Lower lobe of right lung (tissue), 2 donors: ENCODE measurements around the gene NTRK2. TPM values are rescaled to one million over a fixed set of nuclear protein-coding genes. Genes with fewer than 3 reads are reported as not detected.

Experiments used
- ATAC-seq, 2 donors: fragments of 200-7000 bp; cut with Tn5 transposase; one replicate each; pipeline ENCODE4 v1.9.1; 2020 to 2022; ENCODE audit warnings: mild to moderate bottlenecking in 2 of 2, moderate library complexity in 2 of 2
- DNase-seq: peaks from one replicate; pipeline ENCODE4 v3.0.0-alpha.2; 2020
- H3K27ac ChIP-seq: fragments of 200-600 bp; one replicate; pipeline ENCODE4 v1.8.0; 2022
- H3K27me3 ChIP-seq: fragments of 200-600 bp; one replicate; pipeline ENCODE4 v1.8.0; 2022; ENCODE audit warnings: low read depth
- H3K36me3 ChIP-seq: fragments of 200-600 bp; one replicate; pipeline ENCODE4 v1.8.0; 2022; ENCODE audit warnings: mild to moderate bottlenecking
- H3K4me1 ChIP-seq: fragments of 200-600 bp; one replicate; pipeline ENCODE4 v1.8.0; 2022
- H3K4me3 ChIP-seq: fragments of 200-600 bp; one replicate; pipeline ENCODE4 v1.8.0; 2022; ENCODE audit warnings: mild to moderate bottlenecking
- H3K9me3 ChIP-seq: fragments of 200-600 bp; one replicate; pipeline ENCODE4 v1.8.0; 2022
- CTCF ChIP-seq: fragments of 200-600 bp; IDR thresholded peaks from one replicate; pipeline ENCODE4 v1.8.0; 2022; ENCODE audit warnings: antibody characterized with exemption, mild to moderate bottlenecking
- intact Hi-C: fragments of 100-400 bp; cut with DNase I; formaldehyde crosslinking; loops from one replicate; pipeline ENCODE4 v1.11.0; 2022
- total RNA-seq: library from RNA; stranded (reverse); fragmentation: NEBNext Ultra II Directional; extraction: Animal tissue kit (Norgen Biotek cat#: 25700); gene quantifications from one replicate; pipeline ENCODE4 v1.2.1, GENCODE V29; 2021
- donor health status: DM: no; HTN: yes; CAD: no; lungs with severe emphysema.

The NTRK2 gene
- total RNA-seq, 1 donor from 2014 or later, result 7.7 TPM

DNA sequence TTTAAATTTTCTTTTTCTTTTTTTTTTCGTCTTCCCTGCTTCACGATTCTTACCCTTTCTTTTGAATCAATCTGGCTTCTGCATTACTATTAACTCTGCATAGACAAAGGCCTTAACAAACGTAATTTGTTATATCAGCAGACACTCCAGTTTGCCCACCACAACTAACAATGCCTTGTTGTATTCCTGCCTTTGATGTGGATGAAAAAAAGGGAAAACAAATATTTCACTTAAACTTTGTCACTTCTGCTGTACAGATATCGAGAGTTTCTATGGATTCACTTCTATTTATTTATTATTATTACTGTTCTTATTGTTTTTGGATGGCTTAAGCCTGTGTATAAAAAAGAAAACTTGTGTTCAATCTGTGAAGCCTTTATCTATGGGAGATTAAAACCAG, 352.2 kb downstream of the NTRK2 start:
- intact Hi-C loops, result no loop called here
- no peak for TF ChIP-seq CTCF
- H3K27ac ChIP-seq, result no peak overlapping the region
- no peak for ATAC-seq
- H3K4me3 ChIP-seq, result no peak overlapping the region
- no peaks in the 10 kb centered on the region for H3K27me3 ChIP-seq
- H3K9me3 ChIP-seq, result no peaks in the 10 kb centered on the region
- no peaks in the 10 kb centered on the region for H3K36me3 ChIP-seq
- DNase-seq, result no peak
- no peaks in the 10 kb centered on the region for H3K4me1 ChIP-seq

GRCh38 chr9:85024374-85024773, 354.8 kb downstream of the NTRK2 start:
- Histone ChIP-seq H3K4me3 (no peak overlapping the region), H3K27me3 (no peaks in the 10 kb centered on the region), H3K9me3 (no peaks in the 10 kb centered on the region), H3K36me3 (no peaks in the 10 kb centered on the region), H3K4me1 (no peaks in the 10 kb centered on the region), H3K27ac (no peak overlapping the region)
- intact Hi-C loops, result no loop called here
- TF ChIP-seq CTCF, result no peak
- ATAC-seq, result no peak
- DNase-seq, result no peak

DNA sequence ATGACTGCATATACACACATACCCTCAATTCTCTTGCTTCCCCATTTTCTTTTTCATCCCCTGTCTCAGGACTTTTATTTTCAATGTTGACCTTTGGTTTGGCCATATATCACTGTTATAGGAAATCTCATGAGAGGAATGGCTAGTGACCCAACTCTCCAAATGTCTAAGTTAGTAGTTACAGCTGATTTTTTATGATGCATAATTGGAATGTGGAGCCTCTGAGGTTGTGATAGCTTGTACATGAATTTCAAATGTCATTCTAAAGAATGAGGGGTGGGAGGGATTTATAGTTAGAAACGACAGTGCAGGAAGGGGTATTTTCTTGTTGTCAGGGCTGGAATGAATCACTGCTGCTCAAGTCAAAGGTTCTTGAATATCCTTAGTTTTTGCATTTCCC, 356.1 kb downstream of the NTRK2 start:
- Histone ChIP-seq H3K9me3 (no peaks in the 10 kb centered on the region), H3K27me3 (no peaks in the 10 kb centered on the region), H3K4me1 (no peaks in the 10 kb centered on the region), H3K4me3 (no peak overlapping the region), H3K27ac (no peak overlapping the region), H3K36me3 (no peaks in the 10 kb centered on the region)
- DNase-seq, result no peak
- no peak for TF ChIP-seq CTCF
- no peak for ATAC-seq
- intact Hi-C loops, result no loop called here

DNA sequence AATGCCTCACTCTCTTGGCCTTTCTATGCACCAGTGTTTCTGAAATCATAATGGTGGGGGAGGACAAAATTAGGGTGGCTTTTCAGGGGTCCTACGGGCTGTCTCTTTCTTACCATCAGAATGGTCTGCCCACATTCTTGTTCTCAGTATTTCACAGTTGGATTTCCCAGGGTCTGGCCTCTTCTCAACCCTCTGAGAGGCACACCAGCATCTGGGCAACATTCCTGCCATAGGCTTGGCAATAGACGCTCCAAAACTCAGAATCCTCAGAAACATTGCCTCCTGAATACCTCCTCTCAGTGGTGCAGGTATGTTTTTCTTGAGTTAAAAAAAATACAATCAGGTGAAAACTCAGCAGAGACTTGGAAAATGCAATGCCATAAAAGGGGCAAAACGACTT, 358.3 kb downstream of the NTRK2 start:
- no peak for TF ChIP-seq CTCF

DNA sequence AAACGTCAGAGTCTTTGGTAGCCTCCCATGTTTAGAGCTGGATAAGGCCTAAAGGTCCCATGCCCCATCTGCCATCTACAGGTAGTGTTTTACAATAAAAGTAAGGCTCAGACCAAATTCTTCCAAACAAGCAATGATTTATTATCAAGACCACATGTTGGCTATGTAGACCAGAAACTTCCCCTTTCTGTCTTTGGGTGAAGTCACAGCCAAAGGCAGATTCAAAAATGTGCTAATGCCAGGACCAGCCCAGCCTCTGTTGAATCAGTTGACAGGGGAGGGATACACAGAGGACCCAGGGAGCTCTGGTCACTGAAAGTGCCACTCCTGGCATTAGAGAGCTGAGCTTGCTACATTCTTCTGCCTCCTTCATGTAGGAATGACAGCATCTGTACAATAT, 360.8 kb downstream of the NTRK2 start:
- H3K27me3 ChIP-seq, result no peaks in the 10 kb centered on the region
- no peak for DNase-seq
- no peaks in the 10 kb centered on the region for H3K36me3 ChIP-seq
- no peak overlapping the region for H3K27ac ChIP-seq
- no peaks in the 10 kb centered on the region for H3K9me3 ChIP-seq
- intact Hi-C loops, result no loop called here
- no peak overlapping the region for H3K4me3 ChIP-seq
- no peak for ATAC-seq
- no peaks in the 10 kb centered on the region for H3K4me1 ChIP-seq
- TF ChIP-seq CTCF, result no peak

More for the DNA sequence above, 358.3 kb downstream of the NTRK2 start:
- no peak overlapping the region for H3K27ac ChIP-seq
- no peaks in the 10 kb centered on the region for H3K27me3 ChIP-seq
- no peaks in the 10 kb centered on the region for H3K9me3 ChIP-seq
- no peak overlapping the region for H3K4me3 ChIP-seq
- ATAC-seq (no peak), DNase-seq (no peak)
- H3K36me3 ChIP-seq, result no peaks in the 10 kb centered on the region
- no peaks in the 10 kb centered on the region for H3K4me1 ChIP-seq
- intact Hi-C loops, result no loop called here

- no peak overlapping the region for H3K27ac ChIP-seq
- H3K27me3 ChIP-seq, result peaks cover 20% of the 10 kb centered on the region
- no peak for DNase-seq
- no peaks in the 10 kb centered on the region for H3K36me3 ChIP-seq
- ATAC-seq, result no peak
- intact Hi-C loops, result no loop called here
- TF ChIP-seq CTCF, result no peak
- H3K4me3 ChIP-seq, result no peak overlapping the region
- no peaks in the 10 kb centered on the region for H3K9me3 ChIP-seq
- H3K4me1 ChIP-seq, result no peaks in the 10 kb centered on the region
Measured at GRCh38 chr9:85036496-85036895, 367.0 kb downstream of the NTRK2 start.
